ENCODE results near the gene HHAT. TPM values are rescaled to one million over a fixed set of nuclear protein-coding genes. Genes with fewer than 3 reads are reported as not detected.

HHAT gene
- total RNA-seq, 1 donor from 2014 or later = 4.3 TPM

DNA sequence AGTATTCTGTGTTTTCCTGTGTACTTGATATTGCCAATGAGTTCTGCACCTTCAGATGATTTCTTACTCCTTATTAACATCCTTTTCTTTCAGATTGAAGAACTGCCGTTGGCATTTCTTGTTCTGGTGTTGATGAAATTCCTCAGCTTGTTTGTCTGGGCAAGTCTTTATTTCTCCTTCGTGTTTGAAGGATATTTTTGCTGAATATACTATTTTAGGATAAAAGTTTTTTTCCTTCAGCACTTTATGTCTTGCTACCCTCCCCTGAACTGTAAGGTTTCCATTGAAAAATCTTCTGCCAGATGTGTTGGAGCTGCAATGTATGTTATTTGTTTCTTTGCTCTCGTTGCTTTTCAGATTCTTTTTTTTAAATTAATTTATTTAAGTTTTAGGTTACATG, 265.9 kb downstream of the HHAT start:
- H3K27me3 ChIP-seq = no peaks in the 10 kb centered on the region
- no peak overlapping the region for H3K4me3 ChIP-seq
- H3K27ac ChIP-seq = no peak overlapping the region
- TF ChIP-seq, protein P1, sequence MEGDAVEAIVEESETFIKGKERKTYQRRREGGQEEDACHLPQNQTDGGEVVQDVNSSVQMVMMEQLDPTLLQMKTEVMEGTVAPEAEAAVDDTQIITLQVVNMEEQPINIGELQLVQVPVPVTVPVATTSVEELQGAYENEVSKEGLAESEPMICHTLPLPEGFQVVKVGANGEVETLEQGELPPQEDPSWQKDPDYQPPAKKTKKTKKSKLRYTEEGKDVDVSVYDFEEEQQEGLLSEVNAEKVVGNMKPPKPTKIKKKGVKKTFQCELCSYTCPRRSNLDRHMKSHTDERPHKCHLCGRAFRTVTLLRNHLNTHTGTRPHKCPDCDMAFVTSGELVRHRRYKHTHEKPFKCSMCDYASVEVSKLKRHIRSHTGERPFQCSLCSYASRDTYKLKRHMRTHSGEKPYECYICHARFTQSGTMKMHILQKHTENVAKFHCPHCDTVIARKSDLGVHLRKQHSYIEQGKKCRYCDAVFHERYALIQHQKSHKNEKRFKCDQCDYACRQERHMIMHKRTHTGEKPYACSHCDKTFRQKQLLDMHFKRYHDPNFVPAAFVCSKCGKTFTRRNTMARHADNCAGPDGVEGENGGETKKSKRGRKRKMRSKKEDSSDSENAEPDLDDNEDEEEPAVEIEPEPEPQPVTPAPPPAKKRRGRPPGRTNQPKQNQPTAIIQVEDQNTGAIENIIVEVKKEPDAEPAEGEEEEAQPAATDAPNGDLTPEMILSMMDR (IDR thresholded peaks at IDR 0.05) = no peak
- no peaks in the 10 kb centered on the region for H3K4me1 ChIP-seq
- H3K9me3 ChIP-seq = no peaks in the 10 kb centered on the region
- no peak for DNase-seq
- no peaks in the 10 kb centered on the region for H3K36me3 ChIP-seq
- intact Hi-C loops (cut with DNase I) = no loop called here
- ATAC-seq = no peak

DNA sequence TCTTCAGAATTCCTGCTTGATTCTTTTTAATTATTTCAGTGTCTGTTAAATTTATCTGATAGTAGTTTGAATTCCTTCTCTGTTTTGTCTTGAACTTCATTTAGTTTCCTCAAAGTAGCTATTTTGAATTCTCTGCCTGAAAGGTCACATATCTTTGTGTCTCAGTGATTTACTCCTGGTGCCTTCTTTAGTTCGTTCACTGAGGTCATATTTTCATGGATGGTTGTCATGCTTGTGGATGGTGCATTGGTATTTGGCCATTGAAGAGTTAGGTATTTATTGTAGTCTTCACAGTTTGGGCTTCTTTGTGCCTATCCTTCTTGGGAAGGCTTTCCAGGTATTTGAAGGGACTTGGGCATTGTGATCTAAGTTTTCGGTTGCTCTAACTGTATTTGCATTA, 267.9 kb downstream of the HHAT start:
- no peak for DNase-seq
- no peaks in the 10 kb centered on the region for H3K36me3 ChIP-seq
- ATAC-seq = no peak
- no peaks in the 10 kb centered on the region for H3K27me3 ChIP-seq
- TF ChIP-seq, protein P1 (IDR thresholded peaks at IDR 0.05) = no peak
- no peak overlapping the region for H3K4me3 ChIP-seq
- H3K9me3 ChIP-seq = no peaks in the 10 kb centered on the region
- H3K27ac ChIP-seq = no peak overlapping the region
- intact Hi-C loops (cut with DNase I) = no loop called here
- H3K4me1 ChIP-seq = no peaks in the 10 kb centered on the region

DNA sequence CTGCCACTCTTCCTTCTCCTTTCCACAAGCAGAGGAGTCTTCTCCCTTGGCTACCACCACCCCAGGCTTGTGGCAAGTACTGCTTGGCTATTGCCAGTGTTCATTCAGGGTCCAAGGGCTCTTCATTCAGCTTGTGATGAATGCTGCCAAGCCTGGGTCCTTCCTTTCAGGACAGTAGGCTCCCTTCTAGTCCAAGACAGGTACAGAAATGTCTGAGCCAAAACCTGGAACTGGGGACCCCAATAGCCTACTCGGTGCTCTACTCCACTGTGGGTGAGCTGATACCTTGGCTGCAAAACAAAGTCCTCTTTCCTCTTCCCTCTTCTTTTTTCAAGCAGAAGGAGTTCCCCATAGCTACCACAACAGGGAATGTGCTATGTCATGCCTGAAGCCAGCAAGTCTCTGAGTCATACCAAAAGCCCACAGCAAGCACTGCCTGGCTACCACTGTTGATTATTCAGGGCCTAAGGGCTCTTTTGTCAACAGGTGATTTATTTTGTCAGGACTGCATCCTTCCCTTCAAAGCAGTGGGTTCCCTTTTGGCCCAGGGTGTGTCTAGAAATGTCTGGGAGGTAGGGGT, 268.9 kb downstream of the HHAT start:
- peak; percentile 87 for ATAC-seq
- DNase-seq = no peak
- Histone ChIP-seq H3K27ac (peak overlapping the region; percentile 68), H3K4me1 (no peaks in the 10 kb centered on the region), H3K27me3 (no peaks in the 10 kb centered on the region), H3K9me3 (no peaks in the 10 kb centered on the region), H3K36me3 (no peaks in the 10 kb centered on the region), H3K4me3 (no peak overlapping the region)
- intact Hi-C loops (cut with DNase I) = no loop called here
- TF ChIP-seq, protein P1 (IDR thresholded peaks at IDR 0.05) = no peak

DNA sequence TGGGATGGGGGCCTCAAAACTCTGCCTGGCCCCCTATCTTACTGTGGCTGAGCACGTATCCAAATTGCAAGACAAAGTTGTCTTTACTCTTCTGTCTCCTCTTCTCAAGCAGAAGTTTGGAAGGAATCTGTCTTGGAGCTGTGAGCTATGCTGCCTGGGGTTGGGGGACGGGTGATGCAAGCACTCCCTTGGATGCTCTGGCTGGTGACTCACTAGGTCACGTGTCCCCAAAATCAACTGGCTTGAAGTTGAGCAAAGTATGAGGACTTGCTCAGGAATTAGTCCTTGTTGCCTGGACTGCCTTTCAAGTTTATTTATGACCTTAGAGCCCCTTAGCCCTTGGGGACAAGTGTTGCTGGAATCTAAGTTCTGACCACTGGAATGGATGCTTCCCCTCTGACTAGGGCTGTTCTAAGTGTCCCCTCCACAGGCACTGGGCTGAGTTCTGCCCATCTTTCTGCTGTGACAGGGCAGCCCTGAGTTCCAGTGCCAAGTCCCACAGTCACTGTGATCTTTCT, 269.5 kb downstream of the HHAT start:
- H3K9me3 ChIP-seq = no peaks in the 10 kb centered on the region
- ATAC-seq (peak; percentile 90), DNase-seq (no peak)
- TF ChIP-seq, protein P1 (IDR thresholded peaks at IDR 0.05) = no peak
- H3K4me1 ChIP-seq = no peaks in the 10 kb centered on the region
- intact Hi-C loops (cut with DNase I) = no loop called here
- H3K27ac ChIP-seq = peak overlapping the region; percentile 53
- H3K27me3 ChIP-seq = no peaks in the 10 kb centered on the region
- H3K4me3 ChIP-seq = no peak overlapping the region
- H3K36me3 ChIP-seq = no peaks in the 10 kb centered on the region

DNA sequence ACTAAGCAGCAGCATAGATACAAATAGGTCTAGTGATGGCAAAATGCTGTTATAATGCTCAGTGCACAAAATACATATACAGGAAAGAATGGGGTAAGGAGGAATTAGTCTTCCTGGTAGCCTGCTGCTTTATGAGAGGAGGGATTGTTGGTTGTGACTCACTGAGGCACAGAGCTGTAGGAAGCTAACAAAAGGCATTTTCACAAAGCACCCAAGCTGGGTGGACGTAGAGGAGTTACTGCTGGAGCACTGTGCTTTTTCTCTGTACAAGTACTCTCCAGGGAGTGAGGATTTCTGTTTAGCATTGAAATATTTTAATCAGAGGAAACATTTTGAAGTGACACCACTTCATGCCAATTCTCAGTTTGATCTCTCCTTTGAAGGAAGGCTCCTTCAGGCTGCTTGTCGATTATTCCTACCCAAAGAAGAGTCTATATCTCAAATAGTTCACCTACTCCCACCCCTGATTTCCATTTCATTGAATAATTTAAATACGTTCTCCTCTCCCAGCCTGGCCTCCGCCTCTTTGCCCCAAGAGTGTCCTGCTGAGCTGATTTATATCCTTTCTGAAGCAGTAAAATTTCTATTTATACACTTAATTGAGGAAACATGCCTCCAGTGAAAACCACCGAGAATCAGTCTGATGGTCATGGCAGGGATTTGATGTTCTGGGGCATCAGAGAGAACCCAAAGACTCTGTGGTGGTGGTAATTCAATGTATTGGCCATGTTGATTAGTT, 271.9 kb downstream of the HHAT start:
- ATAC-seq = no peak
- H3K27ac ChIP-seq = no peak overlapping the region
- H3K4me3 ChIP-seq = no peak overlapping the region
- DNase-seq = no peak
- H3K36me3 ChIP-seq = no peaks in the 10 kb centered on the region
- intact Hi-C loops (cut with DNase I) = no loop called here
- no peaks in the 10 kb centered on the region for H3K4me1 ChIP-seq
- no peaks in the 10 kb centered on the region for H3K9me3 ChIP-seq
- H3K27me3 ChIP-seq = no peaks in the 10 kb centered on the region
- TF ChIP-seq, protein P1 (IDR thresholded peaks at IDR 0.05) = no peak

Data from upper lobe of right lung (tissue), 1 donor.